Gastroesophageal sphincter (tissue), 4 donors: ENCODE measurements around the gene IER2. TPM values are rescaled to one million over a fixed set of nuclear protein-coding genes. Genes with fewer than 3 reads are reported as not detected.
"Not testable (repeated sequence)": the region's sequence is repeated elsewhere in the genome, so short reads cannot be mapped to it uniquely, and the experiment has no call there.

Experiments
- ATAC-seq: fragments of 150-250 bp; one replicate; pipeline ENCODE4 v1.9.1; 2016; ENCODE audit warnings: mild to moderate bottlenecking, moderate library complexity
- H3K27ac ChIP-seq, 4 donors: fragments of 200-600 bp; sonication (generic) in 3 of 4; 1 replicate in 3 of 4; 2 replicates in 1 of 4; pipeline ENCODE4 v1.5.1; 2016 to 2019
- H3K27me3 ChIP-seq: fragments of 200-600 bp; sonication (generic); one replicate; pipeline ENCODE4 v1.5.1; 2019
- H3K36me3 ChIP-seq, 2 donors: fragments of 200-600 bp; sonication (generic); one replicate each; pipeline ENCODE4 v1.5.1; 2019; ENCODE audit warnings: control low read depth in 1 of 2
- H3K4me1 ChIP-seq, 3 donors: fragments of 200-600 bp; sonication (generic); 1 replicate in 2 of 3; 2 replicates in 1 of 3; pipeline ENCODE4 v1.5.1; 2016 to 2019; ENCODE audit warnings: control low read depth in 2 of 3
- H3K4me3 ChIP-seq, 2 donors: fragments of 200-600 bp; sonication (generic); one replicate each; pipeline ENCODE4 v1.5.1; 2019; ENCODE audit warnings: mild to moderate bottlenecking in 1 of 2, moderate library complexity in 1 of 2
- H3K9me3 ChIP-seq, 3 donors: fragments of 200-600 bp; sonication (generic); one replicate each; pipeline ENCODE4 v1.5.1; 2017 to 2019; ENCODE audit warnings: control low read depth in 2 of 3
- CTCF ChIP-seq, 4 experiments: fragments of 200-600 bp in 2 of 4; fragments of 450-650 bp in 2 of 4; sonication (generic) in 1 of 4; IDR thresholded peaks; one replicate each; pipeline ENCODE4 v1.5.1; 2017 to 2019; ENCODE audit warnings: antibody characterized with exemption in 4 of 4, mild to moderate bottlenecking in 2 of 4, moderate library complexity in 2 of 4
- EP300 ChIP-seq: sonication (generic); formaldehyde crosslinking; IDR thresholded peaks from one replicate; pipeline ENCODE4 v1.6.1; 2017; ENCODE audit warnings: antibody characterized with exemption, mild to moderate bottlenecking
- POLR2A ChIP-seq, 2 donors: fragments of 450-650 bp; IDR thresholded peaks; one replicate each; pipeline ENCODE4 v1.6.1; 2017; ENCODE audit warnings: antibody characterized with exemption in 2 of 2, mild to moderate bottlenecking in 2 of 2, moderate library complexity in 1 of 2
- POLR2AphosphoS5 ChIP-seq: sonication (generic); formaldehyde crosslinking; IDR thresholded peaks from one replicate; pipeline ENCODE4 v1.6.1; 2017; ENCODE audit warnings: antibody characterized with exemption
- WGBS, 2 donors: methylation state at CpG; one replicate each; pipeline ENCODE4 v1.1.5; 2018; ENCODE audit warnings: low coverage in 1 of 2; 5-methylcytosine and 5-hydroxymethylcytosine counted together
- total RNA-seq, 4 donors: library from RNA; depleted of rRNA; stranded (reverse); fragments of >200 nt; gene quantifications; one replicate each; pipeline ENCODE4 v1.1.0, GENCODE V29; 2016

The IER2 gene
- total RNA-seq, 4 donors from 2014 or later: 33.8 to 62.1 (median 48.0) TPM

DNA sequence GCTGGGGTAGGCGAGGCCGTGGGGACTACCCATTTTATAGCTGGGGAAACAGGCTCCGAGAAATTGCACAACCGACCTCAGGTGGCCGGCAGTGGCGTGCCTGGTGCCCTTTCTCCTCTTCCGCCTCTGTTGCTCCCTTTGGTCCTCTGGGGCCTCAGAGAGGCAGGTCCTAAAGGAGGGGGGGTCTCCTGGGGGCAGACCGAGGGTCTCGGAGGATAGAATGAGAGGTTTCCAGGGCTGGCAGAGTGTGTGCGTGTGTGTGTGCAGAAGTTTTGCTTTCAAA lies 11.4 kb upstream of the IER2 start:
- Histone ChIP-seq H3K36me3 (peaks cover 0 to 75% of the 10 kb centered on the region in 2 donors), H3K9me3 (no peaks in the 10 kb centered on the region), H3K4me1 (peaks cover 0 to 25% (median 0%) of the 10 kb centered on the region in 3 donors), H3K4me3 (no peak overlapping the region), H3K27ac (no peak overlapping the region), H3K27me3 (no peaks in the 10 kb centered on the region)
- WGBS, 2 donors: 90% methylated on average over 2 of the region's 10 CpGs; no CpG with 5 or more reads in 1 of the 2 donors
- no peak for ATAC-seq
- TF ChIP-seq POLR2AphosphoS5: no peak
- TF ChIP-seq EP300: no peak
- TF ChIP-seq POLR2A (IDR thresholded peaks at IDR 0.05): no peak
- TF ChIP-seq CTCF (IDR thresholded peaks at IDR 0.05): no peak

DNA sequence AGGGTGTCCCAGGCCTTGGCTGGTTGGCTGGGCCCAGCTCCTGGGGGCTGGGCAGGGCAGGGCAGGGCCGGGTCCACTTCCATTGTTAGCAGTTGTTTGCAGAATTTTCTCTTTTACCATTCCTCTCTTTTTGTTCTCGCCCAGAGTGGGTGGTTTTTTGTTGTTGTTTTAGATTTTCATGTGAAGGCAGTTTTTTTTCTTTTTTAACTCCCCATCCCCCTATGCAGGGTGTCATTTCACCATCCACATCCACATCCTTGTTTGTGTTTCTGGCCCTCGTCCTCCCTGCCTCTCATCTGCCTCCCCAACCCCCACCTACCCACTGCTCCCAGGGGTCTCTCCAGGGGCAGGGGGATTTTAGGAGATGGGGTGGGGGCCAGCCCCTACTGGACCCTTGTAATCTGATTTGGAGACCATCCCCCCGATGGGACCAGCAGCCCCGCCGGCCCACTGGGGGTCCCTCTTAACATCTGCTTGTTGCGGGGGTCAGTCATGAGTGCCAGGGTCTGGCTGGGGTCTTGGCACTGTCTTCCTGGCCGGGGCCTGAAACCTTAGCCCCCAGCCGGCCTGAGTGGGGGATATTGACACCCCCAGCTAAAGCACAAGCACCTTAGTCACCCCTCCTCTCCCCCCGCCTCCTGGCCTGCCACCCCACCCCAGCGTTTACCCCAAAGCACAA lies 10.4 kb upstream of the IER2 start:
- Histone ChIP-seq H3K9me3 (no peaks in the 10 kb centered on the region), H3K27me3 (no peaks in the 10 kb centered on the region), H3K36me3 (peaks cover 0 to 84% of the 10 kb centered on the region in 2 donors), H3K4me1 (peaks cover 0 to 16% (median 0%) of the 10 kb centered on the region in 3 donors), H3K27ac (no peak overlapping the region), H3K4me3 (no peak overlapping the region)
- TF ChIP-seq EP300: no peak
- no peak for TF ChIP-seq POLR2A (IDR thresholded peaks at IDR 0.05)
- no peak for TF ChIP-seq POLR2AphosphoS5
- WGBS, 2 donors: 29 to 70% methylated on average over 1 to 3 of the region's 11 CpGs
- ATAC-seq: no peak

- H3K27me3 ChIP-seq: no peaks in the 10 kb centered on the region
- H3K4me1 ChIP-seq: peaks cover 0 to 36% (median 7%) of the 10 kb centered on the region in 3 donors
- ATAC-seq: no peak
- H3K9me3 ChIP-seq: no peaks in the 10 kb centered on the region
- 60 to 82% methylated on average over 6 to 9 of the region's 16 CpGs for WGBS, 2 donors
- no peak overlapping the region for H3K27ac ChIP-seq
- peaks cover 0 to 39% of the 10 kb centered on the region in 2 donors for H3K36me3 ChIP-seq
- no peak for TF ChIP-seq CTCF (IDR thresholded peaks at IDR 0.05)
- no peak for TF ChIP-seq POLR2AphosphoS5
- no peak for TF ChIP-seq EP300
- no peak for TF ChIP-seq POLR2A (IDR thresholded peaks at IDR 0.05)
- H3K4me3 ChIP-seq: no peak overlapping the region
These were observed 3.2 kb upstream of the IER2 start for GRCh38 chr19:13146763-13147563.

DNA sequence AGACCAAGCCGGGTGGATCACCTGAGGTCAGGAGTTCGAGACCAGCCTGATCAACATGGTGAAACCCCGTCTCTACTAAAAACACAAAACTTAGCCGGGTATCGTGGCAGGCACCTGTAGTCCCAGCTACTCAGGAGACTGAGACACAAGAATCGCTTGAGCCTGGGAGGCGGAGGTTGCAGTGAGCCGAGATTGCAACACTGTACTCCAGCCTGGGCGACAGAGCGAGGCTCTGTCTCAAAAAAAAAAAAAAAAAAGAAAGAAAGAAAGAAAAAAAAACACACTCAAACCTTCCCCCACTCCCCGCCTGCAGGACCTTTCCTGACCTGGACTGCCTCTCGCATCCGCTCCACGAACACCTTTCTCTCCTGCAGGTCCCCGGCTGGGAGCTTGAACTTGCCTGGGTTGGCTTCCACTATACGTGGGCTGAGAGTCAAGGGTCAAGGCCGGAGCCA lies 1.0 kb upstream of the IER2 start:
- Histone ChIP-seq H3K36me3 (peaks cover 0 to 22% of the 10 kb centered on the region in 2 donors), H3K4me3 (peak overlapping the region; percentile 94 to 96), H3K27ac (peak overlapping the region in 3 of 4 donors; percentile 98 to 100 (median 99)), H3K4me1 (peaks cover 0 to 44% (median 7%) of the 10 kb centered on the region in 3 donors)
- WGBS, 2 donors: 23% methylated on average over 5 of the region's 17 CpGs; no CpG with 5 or more reads in 1 of the 2 donors
- H3K9me3 ChIP-seq, ATAC-seq, H3K27me3 ChIP-seq: not testable (repeated sequence)

DNA sequence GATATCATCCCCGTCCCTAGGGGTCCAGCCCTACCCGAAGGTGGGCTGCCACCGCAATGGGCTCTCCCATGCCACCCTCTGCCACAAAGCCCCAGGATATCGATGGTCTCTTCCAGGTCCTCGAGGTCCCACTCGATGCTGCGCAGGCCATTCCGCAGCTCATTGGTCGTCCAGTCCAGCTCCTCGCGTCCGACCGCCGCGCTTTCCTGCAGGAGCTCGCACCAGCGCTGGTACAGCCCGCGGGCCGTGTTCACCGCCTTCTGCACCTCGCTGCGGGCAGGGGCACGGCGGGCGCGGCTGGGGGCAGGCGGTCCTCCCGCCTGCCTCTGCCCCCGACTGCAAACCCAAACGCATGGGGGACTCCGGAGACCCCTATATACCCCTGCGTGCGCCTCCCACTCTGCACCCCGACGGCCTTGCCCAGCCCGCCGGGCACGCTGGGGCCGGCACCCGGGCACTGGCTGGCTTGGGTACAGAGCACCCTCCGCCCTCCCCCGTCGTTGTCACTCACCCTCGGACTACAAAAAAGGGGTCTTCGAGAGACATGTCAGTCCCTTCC lies 504 bp upstream of the IER2 start:
- Histone ChIP-seq H3K27ac (peak overlapping the region; percentile 98 to 100 (median 99)), H3K27me3 (no peaks in the 10 kb centered on the region), H3K4me3 (peak overlapping the region; percentile 94 to 96), H3K9me3 (no peaks in the 10 kb centered on the region), H3K4me1 (peaks cover 0 to 50% (median 7%) of the 10 kb centered on the region in 3 donors), H3K36me3 (peaks cover 0 to 17% of the 10 kb centered on the region in 2 donors)
- ATAC-seq: peak; percentile 4
- WGBS, 2 donors: 0% methylated on average over 1 of the region's 46 CpGs; no CpG with 5 or more reads in 1 of the 2 donors
- TF ChIP-seq POLR2AphosphoS5: no peak
- no peak for TF ChIP-seq POLR2A (IDR thresholded peaks at IDR 0.05)
- TF ChIP-seq EP300: no peak
- no peak for TF ChIP-seq CTCF (IDR thresholded peaks at IDR 0.05)
